HG02759 (cell line): Measurements from ENCODE around the gene WSB1.
A peak's percentile ranks its signal among the peaks of the same experiment; 100 is the strongest.

Source experiments
- ATAC-seq: cut with Tn5 transposase; IDR thresholded peaks from one replicate; pipeline ENCODE4 v1.9.1; 2021; ENCODE audit warnings: mild to moderate bottlenecking, moderate library complexity; ENCODE audit not compliant: unreplicated experiment

WSB1 gene

GRCh38 chr17:27332485-27333409 is 38.8 kb downstream of the WSB1 start:
- peak; percentile 89 for ATAC-seq

GRCh38 chr17:27333410-27333980 is 39.6 kb downstream of the WSB1 start:
- no peak for ATAC-seq

GRCh38 chr17:27336184-27336583 is 42.3 kb downstream of the WSB1 start:
- no peak for ATAC-seq

GRCh38 chr17:27338536-27338985 is 44.6 kb downstream of the WSB1 start:
- ATAC-seq, result peak; percentile 73

GRCh38 chr17:27339198-27339835 is 45.4 kb downstream of the WSB1 start:
- peak; percentile 25 for ATAC-seq

GRCh38 chr17:27339836-27340550 is 46.1 kb downstream of the WSB1 start:
- no peak for ATAC-seq

- no peak for ATAC-seq
These were observed 46.7 kb downstream of the WSB1 start for GRCh38 chr17:27340575-27340974.

- no peak for ATAC-seq
These were observed 47.1 kb downstream of the WSB1 start for GRCh38 chr17:27341041-27341471.

- no peak for ATAC-seq
These were observed 48.1 kb downstream of the WSB1 start for GRCh38 chr17:27342059-27342458.

GRCh38 chr17:27343294-27343693 is 49.4 kb downstream of the WSB1 start:
- no peak for ATAC-seq

GRCh38 chr17:27343977-27344607 is 50.2 kb downstream of the WSB1 start:
- no peak for ATAC-seq

GRCh38 chr17:27345141-27345904 is 51.4 kb downstream of the WSB1 start:
- no peak for ATAC-seq

GRCh38 chr17:27346228-27346899 is 52.5 kb downstream of the WSB1 start:
- ATAC-seq, result no peak

- no peak for ATAC-seq
These were observed 54.3 kb downstream of the WSB1 start for GRCh38 chr17:27348196-27348595.

GRCh38 chr17:27349540-27350021 is 55.7 kb downstream of the WSB1 start:
- ATAC-seq, result no peak

GRCh38 chr17:27351759-27352158 is 57.8 kb downstream of the WSB1 start:
- no peak for ATAC-seq

GRCh38 chr17:27352448-27353032 is 58.6 kb downstream of the WSB1 start:
- no peak for ATAC-seq

GRCh38 chr17:27353033-27353460 is 59.1 kb downstream of the WSB1 start:
- ATAC-seq, result no peak
